Lower lobe of right lung (tissue), 2 donors: ENCODE data around the gene CYP24A1. TPM values are rescaled to one million over a fixed set of nuclear protein-coding genes. Genes with fewer than 3 reads are reported as not detected.

Source experiments
- ATAC-seq, 2 donors: fragments of 200-7000 bp; cut with Tn5 transposase; one replicate each; pipeline ENCODE4 v1.9.1; 2020 to 2022; ENCODE audit warnings: mild to moderate bottlenecking in 2 of 2, moderate library complexity in 2 of 2
- DNase-seq: peaks from one replicate; pipeline ENCODE4 v3.0.0-alpha.2; 2020
- H3K27ac ChIP-seq: fragments of 200-600 bp; one replicate; pipeline ENCODE4 v1.8.0; 2022
- H3K27me3 ChIP-seq: fragments of 200-600 bp; one replicate; pipeline ENCODE4 v1.8.0; 2022; ENCODE audit warnings: low read depth
- H3K36me3 ChIP-seq: fragments of 200-600 bp; one replicate; pipeline ENCODE4 v1.8.0; 2022; ENCODE audit warnings: mild to moderate bottlenecking
- H3K4me1 ChIP-seq: fragments of 200-600 bp; one replicate; pipeline ENCODE4 v1.8.0; 2022
- H3K4me3 ChIP-seq: fragments of 200-600 bp; one replicate; pipeline ENCODE4 v1.8.0; 2022; ENCODE audit warnings: mild to moderate bottlenecking
- H3K9me3 ChIP-seq: fragments of 200-600 bp; one replicate; pipeline ENCODE4 v1.8.0; 2022
- CTCF ChIP-seq: fragments of 200-600 bp; IDR thresholded peaks from one replicate; pipeline ENCODE4 v1.8.0; 2022; ENCODE audit warnings: antibody characterized with exemption, mild to moderate bottlenecking
- intact Hi-C: fragments of 100-400 bp; cut with DNase I; formaldehyde crosslinking; loops from one replicate; pipeline ENCODE4 v1.11.0; 2022
- total RNA-seq: library from RNA; stranded (reverse); fragmentation: NEBNext Ultra II Directional; extraction: Animal tissue kit (Norgen Biotek cat#: 25700); gene quantifications from one replicate; pipeline ENCODE4 v1.2.1, GENCODE V29; 2021
- donor health status: DM: no; HTN: yes; CAD: no; lungs with severe emphysema.

CYP24A1 gene
- total RNA-seq, 1 donor from 2014 or later, result 0.21 TPM

GRCh38 chr20:54106162-54106561 is 67.6 kb downstream of the CYP24A1 start:
- no peak for DNase-seq
- Histone ChIP-seq H3K36me3 (no peaks in the 10 kb centered on the region), H3K9me3 (no peaks in the 10 kb centered on the region), H3K27ac (no peak overlapping the region), H3K4me3 (no peak overlapping the region), H3K4me1 (no peaks in the 10 kb centered on the region), H3K27me3 (no peaks in the 10 kb centered on the region)
- intact Hi-C loops, result no loop called here
- no peak for ATAC-seq
- no peak for TF ChIP-seq CTCF

DNA sequence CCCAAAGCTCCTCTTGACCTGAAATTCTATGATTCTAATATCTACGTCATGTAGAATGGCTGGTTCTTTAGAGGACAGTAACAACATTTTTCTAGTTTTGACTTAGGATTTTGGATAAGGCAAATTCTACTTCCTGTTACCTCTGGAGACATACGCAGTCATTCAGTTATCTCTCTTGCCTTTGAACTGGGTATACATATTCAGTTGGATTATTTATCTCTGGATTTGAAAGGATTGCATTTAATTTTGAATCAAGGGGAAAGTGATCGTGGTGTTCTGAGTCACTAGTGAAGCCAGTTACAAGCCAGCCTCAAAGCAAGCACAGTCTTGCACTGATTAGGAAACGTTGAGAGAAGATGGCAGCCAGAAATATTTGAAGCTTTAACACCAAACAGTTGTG is 68.1 kb downstream of the CYP24A1 start:
- no peak for TF ChIP-seq CTCF
- intact Hi-C loops, result no loop called here
- no peaks in the 10 kb centered on the region for H3K36me3 ChIP-seq
- H3K9me3 ChIP-seq, result no peaks in the 10 kb centered on the region
- no peak overlapping the region for H3K27ac ChIP-seq
- no peak for DNase-seq
- no peak for ATAC-seq
- H3K4me1 ChIP-seq, result no peaks in the 10 kb centered on the region
- H3K4me3 ChIP-seq, result no peak overlapping the region
- H3K27me3 ChIP-seq, result no peaks in the 10 kb centered on the region

- ATAC-seq, result no peak
- H3K4me3 ChIP-seq, result no peak overlapping the region
- intact Hi-C loops, result no loop called here
These were observed 69.0 kb downstream of the CYP24A1 start for GRCh38 chr20:54104781-54105180.

DNA sequence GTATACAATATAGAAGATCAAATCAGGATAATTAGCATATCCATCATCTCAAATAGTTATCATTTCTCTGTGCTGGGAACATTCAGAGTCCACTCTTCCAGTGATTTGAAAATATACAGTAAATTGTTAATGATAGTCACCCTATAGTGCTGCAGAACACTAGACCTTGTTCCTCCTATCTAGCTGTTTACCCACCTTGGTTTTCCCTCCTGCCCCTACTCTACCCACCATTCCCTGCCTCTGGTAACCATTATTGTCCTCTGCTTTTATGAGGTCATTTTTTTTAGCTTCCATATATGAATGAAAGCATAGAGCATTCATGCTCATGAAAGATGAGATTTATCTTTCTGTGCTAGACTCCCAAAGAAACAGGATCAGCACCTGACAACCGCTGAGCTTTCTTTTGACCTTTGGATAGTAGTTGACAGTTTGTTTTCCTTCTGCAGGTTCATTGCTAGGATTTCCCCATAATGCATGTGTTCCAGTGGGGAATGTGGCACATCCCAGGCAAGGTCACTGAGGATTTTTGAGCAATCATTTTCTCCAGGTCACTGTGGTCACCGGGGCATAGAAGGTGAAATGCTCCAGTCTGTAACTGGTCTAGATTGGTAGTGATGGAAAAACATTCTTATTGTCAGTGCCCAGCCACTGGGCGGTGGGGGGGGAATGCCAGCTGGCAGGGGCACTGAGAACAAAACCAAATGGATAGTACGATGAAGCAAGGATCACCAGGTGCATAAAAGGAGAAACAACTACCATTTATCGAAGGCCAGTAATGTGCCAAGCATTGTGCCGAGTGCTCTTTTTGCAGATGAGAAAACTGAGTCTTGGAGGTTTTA is 69.8 kb downstream of the CYP24A1 start:
- no peaks in the 10 kb centered on the region for H3K4me1 ChIP-seq
- no peak for TF ChIP-seq CTCF
- no peak overlapping the region for H3K4me3 ChIP-seq
- H3K36me3 ChIP-seq, result no peaks in the 10 kb centered on the region
- intact Hi-C loops, result no loop called here
- no peaks in the 10 kb centered on the region for H3K9me3 ChIP-seq
- no peaks in the 10 kb centered on the region for H3K27me3 ChIP-seq
- no peak for DNase-seq
- H3K27ac ChIP-seq, result no peak overlapping the region
- ATAC-seq, result no peak

More at GRCh38 chr20:54104781-54105180, 69.0 kb downstream of the CYP24A1 start:
- TF ChIP-seq CTCF, result no peak
- Histone ChIP-seq H3K27me3 (no peaks in the 10 kb centered on the region), H3K27ac (no peak overlapping the region), H3K36me3 (no peaks in the 10 kb centered on the region), H3K4me1 (no peaks in the 10 kb centered on the region), H3K9me3 (no peaks in the 10 kb centered on the region)
- DNase-seq, result no peak

Other genes with a start within 250 kb of the CYP24A1 start
- 2.8 TPM for gene BCAS1, start 103.4 kb downstream of the CYP24A1 start, total RNA-seq
- 15.3 TPM for gene PFDN4, start 34.1 kb upstream of the CYP24A1 start, total RNA-seq